Erythroblast (primary cell): ENCODE results near the gene SCGB2B2.
A peak's percentile ranks its signal among the peaks of the same experiment; 100 is the strongest.
"Not testable (repeated sequence)": the region's sequence is repeated elsewhere in the genome, so short reads cannot be mapped to it uniquely, and the experiment has no call there.

Experiments
- DNase-seq, 2 experiments: peaks; one replicate each; lab custom pipeline; 2025; lab: John Stamatoyannopoulos, UW
- GATA1 ChIP-seq: IDR thresholded peaks from 2 replicates; pipeline ENCODE4 v1.6.1; 2011; ENCODE audit warnings: low read depth, mild to moderate bottlenecking, control low read depth, low read length, moderate library complexity
- POLR2A ChIP-seq: IDR thresholded peaks from 2 replicates; pipeline ENCODE4 v1.6.1; 2011; ENCODE audit warnings: mild to moderate bottlenecking, low read length

Gene SCGB2B2

GRCh38 chr19:34681478-34681877 is 4.5 kb upstream of the SCGB2B2 start:
- no peak for DNase-seq
- TF ChIP-seq GATA1 (no peak), POLR2A (no peak)

GRCh38 chr19:34678421-34678820 is 1.5 kb upstream of the SCGB2B2 start:
- TF ChIP-seq POLR2A (no peak), GATA1 (no peak)

GRCh38 chr19:34678085-34678412 is 1.1 kb upstream of the SCGB2B2 start:
- DNase-seq, result no peak
- TF ChIP-seq POLR2A (no peak), GATA1 (no peak)

More at GRCh38 chr19:34678421-34678820, 1.5 kb upstream of the SCGB2B2 start:
- no peak for DNase-seq

- TF ChIP-seq POLR2A (peak; percentile 83), GATA1 (no peak)
- DNase-seq, result peak; percentile 98
These were observed 576 bp upstream of the SCGB2B2 start, which contains the start of gene ZNF302 for GRCh38 chr19:34677386-34678084. Gene ZNF302, plus strand, starts transcription at chr19:34677678. Its CDS starts 1,127 bp downstream, at chr19:34678805.

GRCh38 chr19:34675919-34676318 is 1.0 kb downstream of the SCGB2B2 start:
- TF ChIP-seq POLR2A (no peak), GATA1 (no peak)

GRCh38 chr19:34675250-34675649 is 1.7 kb downstream of the SCGB2B2 start:
- DNase-seq, result no peak
- TF ChIP-seq GATA1 (no peak), POLR2A (no peak)

More at GRCh38 chr19:34675919-34676318, 1.0 kb downstream of the SCGB2B2 start:
- DNase-seq, result no peak

GRCh38 chr19:34673590-34673989 is 3.4 kb downstream of the SCGB2B2 start:
- no peak for DNase-seq
- TF ChIP-seq POLR2A, result no peak
- TF ChIP-seq GATA1, result no peak

- no peak for DNase-seq
- TF ChIP-seq POLR2A (no peak), GATA1 (no peak)
These were observed 5.0 kb downstream of the SCGB2B2 start for GRCh38 chr19:34671972-34672371.

GRCh38 chr19:34669305-34669704 is 7.7 kb downstream of the SCGB2B2 start:
- TF ChIP-seq POLR2A (no peak), GATA1 (no peak)
- DNase-seq, result no peak

- not testable (repeated sequence) for DNase-seq
These were observed 8.3 kb downstream of the SCGB2B2 start for GRCh38 chr19:34668690-34669089.

- not testable (repeated sequence) for DNase-seq
These were observed 8.8 kb downstream of the SCGB2B2 start for GRCh38 chr19:34668077-34668689.

- DNase-seq, result no peak
- TF ChIP-seq GATA1 (no peak), POLR2A (no peak)
These were observed 9.4 kb downstream of the SCGB2B2 start for GRCh38 chr19:34667349-34668076.

GRCh38 chr19:34666958-34667265 is 10.0 kb downstream of the SCGB2B2 start:
- DNase-seq, result no peak
- no peak for TF ChIP-seq POLR2A

GRCh38 chr19:34666200-34666957 is 10.6 kb downstream of the SCGB2B2 start:
- TF ChIP-seq POLR2A (no peak), GATA1 (no peak)
- no peak for DNase-seq

GRCh38 chr19:34665275-34665674 is 11.7 kb downstream of the SCGB2B2 start:
- not testable (repeated sequence) for DNase-seq
